Measurements from ENCODE around the gene UPK3BL1. TPM values are rescaled to one million over a fixed set of nuclear protein-coding genes. Genes with fewer than 3 reads are reported as not detected.
"Not testable (repeated sequence)": the region's sequence is repeated elsewhere in the genome, so short reads cannot be mapped to it uniquely, and the experiment has no call there.

The UPK3BL1 gene
- total RNA-seq, 4 donors from 2014 or later, result 20.2 to 92.0 (median 48.2) TPM

DNA sequence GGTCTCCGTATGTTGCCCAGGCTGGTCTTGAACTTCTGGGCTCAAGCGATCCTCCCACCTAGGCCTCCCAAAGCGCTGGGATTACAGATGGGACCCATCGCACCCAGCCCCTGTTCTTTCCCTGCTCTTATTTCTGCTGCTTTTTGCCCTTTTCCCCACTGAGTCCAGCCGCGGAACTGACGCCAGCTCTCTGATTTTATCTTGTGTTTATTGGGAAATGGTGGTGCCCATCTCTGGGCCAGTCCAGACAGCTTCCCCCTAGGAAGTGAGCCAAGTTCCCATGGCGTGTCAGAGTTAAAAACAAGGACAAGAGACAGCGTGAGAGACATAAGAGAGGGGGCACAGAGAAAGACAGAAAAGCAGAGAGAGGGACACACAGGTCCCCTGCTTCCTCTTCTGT is 12.0 kb downstream of the UPK3BL1 start:
- in situ Hi-C loops (cut with MboI; ENCODE audit: low pct_ligation_motif_present in 1 of 4, low pct_unique_long_range_greater_than_20kb in 1 of 4, low sequenced_read_pairs in 3 of 4); H3K4me3 ChIP-seq; H3K9me3 ChIP-seq; DNase-seq; H3K27ac ChIP-seq; H3K36me3 ChIP-seq; intact Hi-C loops (cut with DNase I; ENCODE audit: low total_unique reads); H3K27me3 ChIP-seq; H3K4me1 ChIP-seq: not testable (repeated sequence)
- WGBS, 2 donors (ENCODE audit: low coverage in 1 of 2), result 56% methylated on average over 6 of the region's 9 CpGs; no CpG with 5 or more reads in 1 of the 2 donors

DNA sequence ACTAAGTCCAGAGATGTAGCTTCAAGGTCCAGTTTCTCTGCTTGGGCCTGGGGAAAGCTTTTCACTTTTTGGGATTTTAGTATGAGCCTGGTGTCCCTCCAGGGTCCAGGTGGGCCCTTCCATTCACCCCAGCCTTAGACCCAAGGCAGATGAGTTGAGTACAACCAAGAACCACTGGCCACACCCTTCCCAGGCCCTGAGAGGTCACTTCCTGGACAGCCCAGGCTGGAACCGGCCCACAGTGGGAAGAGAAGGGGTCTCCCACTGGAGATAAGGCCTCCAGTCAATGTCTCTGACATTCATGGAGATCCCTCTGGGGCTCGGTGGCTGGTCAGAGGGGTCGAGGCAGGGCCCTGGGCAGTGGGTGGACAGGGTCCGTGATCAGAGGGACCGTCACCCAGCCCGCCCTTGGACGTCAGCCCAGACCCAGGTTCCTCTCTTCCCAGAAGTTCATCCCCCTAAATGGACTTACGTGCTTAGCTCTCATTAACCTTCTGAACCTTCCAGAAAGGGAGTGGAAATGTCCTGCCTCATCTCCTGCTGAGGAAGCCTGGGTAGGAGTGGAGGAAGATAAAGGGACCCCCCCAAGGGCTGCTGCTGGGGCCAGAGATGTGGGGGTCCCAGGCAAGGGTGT is 15.2 kb downstream of the UPK3BL1 start:
- H3K27me3 ChIP-seq; H3K4me1 ChIP-seq; H3K27ac ChIP-seq; DNase-seq; intact Hi-C loops (cut with DNase I; ENCODE audit: low total_unique reads); H3K9me3 ChIP-seq; H3K36me3 ChIP-seq; H3K4me3 ChIP-seq; in situ Hi-C loops (cut with MboI; ENCODE audit: low pct_ligation_motif_present in 1 of 4, low pct_unique_long_range_greater_than_20kb in 1 of 4, low sequenced_read_pairs in 3 of 4): not testable (repeated sequence)
- no CpG with 5 or more reads among the region's 8 CpGs for WGBS, 2 donors (ENCODE audit: low coverage in 1 of 2)

DNA sequence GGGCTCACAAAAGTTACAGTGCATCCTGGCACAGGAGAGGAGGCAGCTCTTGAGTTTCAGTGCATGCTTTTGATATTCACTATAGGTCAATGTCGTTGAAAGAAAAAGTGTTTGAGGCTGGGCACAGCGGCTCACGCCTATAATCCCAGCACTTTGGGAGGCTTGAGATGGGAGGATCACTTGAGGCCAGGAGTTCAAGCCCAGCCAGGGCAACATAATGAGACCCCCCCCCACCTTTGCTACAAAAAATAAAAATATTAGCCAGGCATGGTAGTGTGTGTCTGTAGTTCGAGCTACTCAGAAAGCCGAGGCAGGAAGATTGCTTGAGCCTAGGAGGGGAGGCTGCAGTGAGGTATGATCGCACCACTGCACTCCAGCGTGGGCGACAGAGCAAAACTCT is 24.5 kb downstream of the UPK3BL1 start:
- H3K27me3 ChIP-seq; intact Hi-C loops (cut with DNase I; ENCODE audit: low total_unique reads); DNase-seq; H3K36me3 ChIP-seq; H3K27ac ChIP-seq; H3K9me3 ChIP-seq; H3K4me1 ChIP-seq; in situ Hi-C loops (cut with MboI; ENCODE audit: low pct_ligation_motif_present in 1 of 4, low pct_unique_long_range_greater_than_20kb in 1 of 4, low sequenced_read_pairs in 3 of 4); H3K4me3 ChIP-seq: not testable (repeated sequence)
- WGBS, 2 donors (ENCODE audit: low coverage in 1 of 2), result 76% methylated on average over 4 of the region's 8 CpGs; no CpG with 5 or more reads in 1 of the 2 donors

DNA sequence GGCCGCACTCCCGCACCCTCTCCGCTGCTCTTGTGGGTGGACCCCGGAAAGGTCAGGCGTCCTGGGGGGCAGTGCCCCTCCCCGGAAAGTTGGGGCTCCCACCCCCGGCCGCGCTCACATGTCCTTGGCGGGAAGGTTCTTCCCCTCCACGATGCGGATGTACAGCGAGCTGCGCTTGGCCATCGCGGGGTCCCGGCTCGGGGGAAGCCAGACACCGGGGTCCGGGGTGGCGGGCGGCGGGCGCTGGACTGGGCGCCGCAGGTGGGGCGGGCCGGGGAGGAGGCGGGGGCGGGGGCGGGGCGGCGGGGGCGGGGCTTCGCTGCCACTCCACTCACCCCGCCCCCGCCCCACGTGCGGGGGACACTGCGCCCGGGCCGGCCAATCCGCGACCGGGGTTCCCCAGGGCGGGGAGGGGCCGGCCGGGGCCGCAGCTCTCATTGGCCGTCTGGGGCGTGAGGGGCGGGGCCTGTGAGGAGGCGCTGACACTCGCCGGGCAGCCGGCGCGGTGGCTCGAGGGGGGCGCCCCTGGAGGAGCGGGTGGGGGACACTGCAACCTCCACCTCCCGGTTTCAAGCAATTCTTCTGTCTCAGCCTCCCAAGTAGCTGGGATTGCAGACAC is 26.0 kb downstream of the UPK3BL1 start, which contains the start of gene RASA4:
TSS of gene RASA4 (minus strand) at position 250 of the 619 bp plus-strand sequence. CDS start at position 183, 67 bp downstream.
- peak; percentile 25 for DNase-seq
- no CpG with 5 or more reads among the region's 62 CpGs for WGBS, 2 donors (ENCODE audit: low coverage in 1 of 2)
- H3K4me3 ChIP-seq, result peak within 1 kb of the TSS in 3 of 4 donors; percentile 22 to 50 (median 46)
- H3K9me3 ChIP-seq; in situ Hi-C loops (cut with MboI; ENCODE audit: low pct_ligation_motif_present in 1 of 4, low pct_unique_long_range_greater_than_20kb in 1 of 4, low sequenced_read_pairs in 3 of 4); H3K27me3 ChIP-seq; H3K4me1 ChIP-seq; H3K36me3 ChIP-seq; intact Hi-C loops (cut with DNase I; ENCODE audit: low total_unique reads): not testable (repeated sequence)
- peak within 1 kb of the TSS in 2 of 4 donors; percentile 38 to 48 for H3K27ac ChIP-seq

DNA sequence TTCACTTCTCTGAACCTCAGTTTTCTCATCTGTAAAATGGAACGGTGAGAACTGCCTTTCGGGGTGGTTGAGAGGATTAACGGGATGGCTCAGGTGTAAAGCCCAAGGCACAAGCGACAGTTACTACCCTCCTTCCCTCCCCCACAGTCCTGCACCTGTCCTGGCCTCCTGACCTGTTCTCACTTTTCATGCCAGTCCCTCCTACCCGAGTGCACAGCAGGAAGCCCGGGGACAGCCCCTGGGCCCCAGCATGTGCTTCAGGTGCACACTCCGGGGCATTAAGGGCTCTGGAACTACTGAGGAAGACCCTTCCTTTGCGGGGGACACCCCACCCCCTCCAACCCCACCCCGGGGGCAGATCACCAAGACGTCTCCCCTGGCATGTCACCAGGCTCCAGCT is 26.7 kb downstream of the UPK3BL1 start:
- WGBS, 2 donors (ENCODE audit: low coverage in 1 of 2), result no CpG with 5 or more reads among the region's 10 CpGs
- H3K9me3 ChIP-seq; in situ Hi-C loops (cut with MboI; ENCODE audit: low pct_ligation_motif_present in 1 of 4, low pct_unique_long_range_greater_than_20kb in 1 of 4, low sequenced_read_pairs in 3 of 4); H3K36me3 ChIP-seq; H3K27me3 ChIP-seq; intact Hi-C loops (cut with DNase I; ENCODE audit: low total_unique reads); DNase-seq; H3K4me1 ChIP-seq; H3K4me3 ChIP-seq; H3K27ac ChIP-seq: not testable (repeated sequence)

DNA sequence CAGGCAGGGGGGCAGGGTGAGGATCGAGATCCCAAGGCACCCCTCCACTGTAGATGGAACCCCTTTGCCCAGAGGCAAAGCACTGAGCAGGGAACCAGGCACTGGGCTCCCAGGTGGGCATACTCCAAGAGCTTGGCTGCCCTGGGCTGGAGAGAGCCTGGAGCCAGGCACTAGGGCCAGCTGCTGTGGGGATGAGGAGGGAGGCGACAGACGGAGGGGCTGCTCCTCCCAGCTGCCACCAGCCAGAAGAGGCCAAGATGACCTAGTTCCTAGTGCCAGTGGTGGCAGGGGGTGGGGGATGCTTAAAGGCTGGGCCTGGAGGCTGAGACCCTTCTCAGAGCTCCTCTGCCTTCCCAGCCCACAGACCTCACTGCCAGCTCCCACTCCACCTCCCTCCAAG is 27.7 kb downstream of the UPK3BL1 start:
- H3K27ac ChIP-seq; intact Hi-C loops (cut with DNase I; ENCODE audit: low total_unique reads); H3K36me3 ChIP-seq; H3K4me1 ChIP-seq; H3K27me3 ChIP-seq; H3K9me3 ChIP-seq; in situ Hi-C loops (cut with MboI; ENCODE audit: low pct_ligation_motif_present in 1 of 4, low pct_unique_long_range_greater_than_20kb in 1 of 4, low sequenced_read_pairs in 3 of 4); H3K4me3 ChIP-seq; DNase-seq: not testable (repeated sequence)
- no CpG with 5 or more reads among the region's 3 CpGs for WGBS, 2 donors (ENCODE audit: low coverage in 1 of 2)

DNA sequence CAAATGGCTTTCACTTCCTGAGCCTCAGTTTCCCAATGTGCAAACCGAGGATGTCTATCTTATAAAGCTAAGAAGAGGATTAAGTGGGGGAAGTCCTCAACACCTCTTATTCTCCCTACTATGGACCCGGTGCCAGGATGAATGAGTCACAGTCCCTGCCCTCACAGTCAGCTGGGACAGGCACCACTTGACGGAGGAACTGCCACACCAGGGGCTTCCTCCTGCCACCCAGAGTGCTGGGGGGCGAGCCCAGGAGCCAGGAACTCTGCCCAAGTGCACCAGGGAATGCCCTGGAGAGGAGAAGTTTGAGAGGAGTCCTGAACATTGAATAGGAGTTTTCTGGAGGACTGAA is 28.3 kb downstream of the UPK3BL1 start:
- intact Hi-C loops (cut with DNase I; ENCODE audit: low total_unique reads), result not testable (repeated sequence)

DNA sequence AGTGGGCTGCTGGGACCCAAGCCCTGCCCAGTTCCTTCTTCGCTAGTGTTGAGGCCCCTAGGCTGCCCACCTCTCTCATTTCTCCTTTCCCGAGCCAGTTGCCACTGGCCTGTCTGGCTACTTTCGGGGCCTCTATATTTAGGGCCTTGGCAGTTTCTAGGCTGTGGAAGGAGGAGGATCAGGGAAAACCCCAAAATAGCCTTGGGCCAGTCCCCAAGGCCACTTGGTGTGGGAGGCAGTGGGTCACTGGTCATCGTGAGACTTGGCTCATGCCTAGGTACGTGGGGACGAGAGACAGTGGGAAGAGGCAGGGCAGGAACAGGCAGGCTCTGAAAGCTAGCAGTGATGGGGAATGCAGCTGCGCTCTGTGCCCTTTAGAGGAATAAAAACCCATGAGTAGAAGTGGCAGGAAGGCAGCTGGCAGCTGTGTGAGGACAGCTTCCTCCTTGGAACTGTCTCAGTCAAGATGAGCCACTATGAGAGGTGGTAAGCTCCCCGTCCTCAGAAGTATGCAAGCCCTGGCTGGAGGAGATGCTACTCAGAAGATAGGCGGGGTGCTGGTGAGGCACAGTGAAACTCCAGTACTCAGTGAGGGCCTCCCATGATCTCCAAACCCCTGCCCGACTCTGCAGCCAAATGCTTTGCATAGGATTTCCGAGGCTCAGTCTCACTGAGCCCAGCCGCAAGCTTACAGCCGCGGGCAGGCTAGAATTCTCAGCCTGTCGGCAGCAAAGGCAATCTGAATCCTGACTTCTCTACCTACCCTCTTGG is 28.8 kb downstream of the UPK3BL1 start:
- H3K36me3 ChIP-seq; in situ Hi-C loops (cut with MboI; ENCODE audit: low pct_ligation_motif_present in 1 of 4, low pct_unique_long_range_greater_than_20kb in 1 of 4, low sequenced_read_pairs in 3 of 4); intact Hi-C loops (cut with DNase I; ENCODE audit: low total_unique reads); H3K27me3 ChIP-seq; H3K4me1 ChIP-seq; H3K4me3 ChIP-seq; H3K9me3 ChIP-seq: not testable (repeated sequence)
- H3K27ac ChIP-seq, result peak overlapping the region in 2 of 4 donors; percentile 25 to 45
- 70% methylated on average over 2 of the region's 15 CpGs; no CpG with 5 or more reads in 1 of the 2 donors for WGBS, 2 donors (ENCODE audit: low coverage in 1 of 2)
- peak; percentile 12 for DNase-seq

More for the DNA sequence above, 28.3 kb downstream of the UPK3BL1 start:
- H3K27me3 ChIP-seq; DNase-seq; in situ Hi-C loops (cut with MboI; ENCODE audit: low pct_ligation_motif_present in 1 of 4, low pct_unique_long_range_greater_than_20kb in 1 of 4, low sequenced_read_pairs in 3 of 4); H3K9me3 ChIP-seq; H3K4me1 ChIP-seq; H3K27ac ChIP-seq; H3K36me3 ChIP-seq; H3K4me3 ChIP-seq: not testable (repeated sequence)
- no CpG with 5 or more reads among the region's 4 CpGs for WGBS, 2 donors (ENCODE audit: low coverage in 1 of 2)

DNA sequence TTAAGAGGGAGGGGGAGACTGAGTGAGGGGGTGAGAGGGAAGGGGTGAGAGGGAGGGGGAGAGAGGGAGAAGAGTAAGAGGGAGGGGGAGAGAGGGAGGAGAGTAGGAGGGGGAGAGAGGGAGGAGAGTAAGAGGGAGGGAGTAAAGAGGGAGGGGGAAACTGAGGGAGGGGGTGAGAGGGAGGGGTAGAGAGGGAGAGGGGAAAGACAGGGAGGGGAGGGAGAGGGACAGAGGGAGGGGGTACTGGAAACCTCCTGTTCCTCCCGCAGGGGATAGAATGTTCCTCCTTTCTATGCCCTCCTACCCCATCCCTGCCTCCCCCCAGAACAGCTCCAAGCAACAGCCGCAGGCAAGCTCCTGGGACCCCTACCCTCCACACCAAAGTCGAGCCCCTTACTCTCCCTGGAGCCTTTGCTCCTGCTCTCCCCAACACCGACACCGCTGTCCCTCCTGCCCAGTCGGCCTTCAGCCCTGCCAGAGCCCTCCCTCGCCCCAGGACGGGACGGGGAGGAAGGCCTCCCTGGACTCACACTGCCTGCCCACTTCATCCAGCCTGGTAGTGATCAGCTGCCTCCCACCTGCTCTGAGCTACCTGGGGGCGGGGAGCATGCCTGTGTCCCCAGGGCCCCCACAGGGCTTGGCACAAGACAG is 30.8 kb downstream of the UPK3BL1 start:
- intact Hi-C loops (cut with DNase I; ENCODE audit: low total_unique reads); H3K4me3 ChIP-seq; H3K27me3 ChIP-seq; in situ Hi-C loops (cut with MboI; ENCODE audit: low pct_ligation_motif_present in 1 of 4, low pct_unique_long_range_greater_than_20kb in 1 of 4, low sequenced_read_pairs in 3 of 4); H3K36me3 ChIP-seq; H3K4me1 ChIP-seq; H3K9me3 ChIP-seq; DNase-seq: not testable (repeated sequence)
- peak overlapping the region in 3 of 4 donors; percentile 21 to 40 (median 25) for H3K27ac ChIP-seq
- WGBS, 2 donors (ENCODE audit: low coverage in 1 of 2), result 53% methylated on average over 5 of the region's 10 CpGs; no CpG with 5 or more reads in 1 of the 2 donors

DNA sequence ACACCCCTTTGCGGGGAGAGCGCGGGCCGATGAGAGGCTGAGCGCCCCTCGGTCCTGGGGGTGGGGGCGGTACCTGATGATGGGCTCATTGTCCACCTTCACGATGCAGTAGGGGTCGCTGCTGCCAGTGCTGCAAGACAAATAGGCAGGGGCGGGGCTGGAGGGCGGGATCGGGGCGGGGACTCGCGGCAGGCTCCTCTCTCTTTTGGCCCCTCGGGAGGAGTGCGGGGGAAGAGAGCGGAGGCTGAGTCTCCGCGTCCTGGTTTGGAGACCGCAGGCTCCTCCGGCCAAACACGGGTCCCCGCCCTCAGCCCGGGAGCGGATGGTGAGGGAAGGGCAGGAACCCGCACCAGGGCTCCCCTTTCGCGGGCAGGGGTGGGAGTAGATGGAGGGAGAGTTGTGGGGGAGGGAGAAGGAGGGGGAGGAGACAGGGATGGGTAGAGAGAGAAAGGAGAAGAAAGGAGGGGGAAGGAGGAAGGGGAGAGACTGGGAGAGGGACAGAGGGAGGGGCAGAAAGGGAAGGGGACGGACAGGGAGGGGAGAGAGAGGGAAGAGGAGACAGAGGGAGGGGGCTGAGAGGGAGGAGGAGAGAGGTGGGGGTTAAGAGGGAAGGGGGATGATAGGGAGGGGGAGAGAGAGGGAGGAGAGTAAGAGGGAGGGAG is 31.4 kb downstream of the UPK3BL1 start:
- intact Hi-C loops (cut with DNase I; ENCODE audit: low total_unique reads); H3K36me3 ChIP-seq; H3K27me3 ChIP-seq; H3K4me1 ChIP-seq; in situ Hi-C loops (cut with MboI; ENCODE audit: low pct_ligation_motif_present in 1 of 4, low pct_unique_long_range_greater_than_20kb in 1 of 4, low sequenced_read_pairs in 3 of 4); H3K27ac ChIP-seq; H3K4me3 ChIP-seq; H3K9me3 ChIP-seq; DNase-seq: not testable (repeated sequence)
- WGBS, 2 donors (ENCODE audit: low coverage in 1 of 2), result no CpG with 5 or more reads among the region's 30 CpGs
